Activated T-helper 1 cell treated with anti-CD3 and anti-CD28 coated beads, Interleukin-12 subunit alpha, Interleukin-12 subunit beta, Interleukin-2, Interleukin-4 antibody, amounts not matched to agents 30 ng/mL and 10 ng/mL and 1 ng/mL, durations not matched to agents 14 hours and 24 hours and 36 hours (primary cell): ENCODE data around the gene ACER2. TPM values are rescaled to one million over a fixed set of nuclear protein-coding genes. Genes with fewer than 3 reads are reported as not detected.

Source experiments
- DNase-seq: peaks from one replicate; pipeline ENCODE4 v3.0.0; 2021; ENCODE audit warnings: low spot score
- H3K27ac Mint-ChIP-seq: one replicate; pipeline ENCODE4 v1.8.0; 2021; ENCODE audit warnings: mild to moderate bottlenecking, mixed read lengths
- H3K27me3 Mint-ChIP-seq: one replicate; pipeline ENCODE4 v1.8.0; 2022; ENCODE audit warnings: mild to moderate bottlenecking, moderate library complexity, mixed read lengths; ENCODE audit not compliant: insufficient read depth
- H3K36me3 Mint-ChIP-seq: one replicate; pipeline ENCODE4 v1.8.0; 2021; ENCODE audit warnings: low read depth, mixed read lengths
- H3K4me1 Mint-ChIP-seq: one replicate; pipeline ENCODE4 v1.8.0; 2021; ENCODE audit warnings: low read depth, mixed read lengths
- H3K4me3 Mint-ChIP-seq: one replicate; pipeline ENCODE4 v1.8.0; 2021; ENCODE audit warnings: mild to moderate bottlenecking, moderate library complexity, mixed read lengths
- H3K9me3 Mint-ChIP-seq: one replicate; pipeline ENCODE4 v1.8.0; 2021; ENCODE audit warnings: mixed read lengths
- intact Hi-C: fragments of 100-400 bp; cut with micrococcal nuclease; formaldehyde crosslinking; loops from one replicate; pipeline ENCODE4 v1.15.1; 2024
- total RNA-seq: library from RNA; stranded (reverse); gene quantifications from 2 replicates; pipeline ENCODE4 v1.2.3, GENCODE V29; 2022

The ACER2 gene
- total RNA-seq, 1 donor from 2014 or later: 1.4 TPM

- Mint-ChIP-seq H3K27ac (no peak overlapping the region), H3K27me3 (peaks cover 10% of the 10 kb centered on the region), H3K36me3 (no peaks in the 10 kb centered on the region), H3K9me3 (no peaks in the 10 kb centered on the region), H3K4me1 (no peaks in the 10 kb centered on the region), H3K4me3 (no peak overlapping the region)
- intact Hi-C loops: no loop called here
- DNase-seq: no peak
These were observed 72.5 kb downstream of the ACER2 start for GRCh38 chr9:19481121-19481870.

GRCh38 chr9:19481971-19482404, 73.2 kb downstream of the ACER2 start:
- H3K27me3 Mint-ChIP-seq: peaks cover 10% of the 10 kb centered on the region
- no peak for DNase-seq
- H3K36me3 Mint-ChIP-seq: no peaks in the 10 kb centered on the region
- no peak overlapping the region for H3K27ac Mint-ChIP-seq
- no peak overlapping the region for H3K4me3 Mint-ChIP-seq
- intact Hi-C loops: no loop called here
- no peaks in the 10 kb centered on the region for H3K4me1 Mint-ChIP-seq
- H3K9me3 Mint-ChIP-seq: no peaks in the 10 kb centered on the region

- Mint-ChIP-seq H3K27ac (no peak overlapping the region), H3K36me3 (no peaks in the 10 kb centered on the region), H3K27me3 (peaks cover 7% of the 10 kb centered on the region), H3K4me3 (no peak overlapping the region), H3K4me1 (no peaks in the 10 kb centered on the region), H3K9me3 (no peaks in the 10 kb centered on the region)
- intact Hi-C loops: no loop called here
- no peak for DNase-seq
These were observed 75.9 kb downstream of the ACER2 start for GRCh38 chr9:19484699-19485098.

GRCh38 chr9:19485193-19485592, 76.4 kb downstream of the ACER2 start:
- intact Hi-C loops: no loop called here
- DNase-seq: no peak
- Mint-ChIP-seq H3K9me3 (no peaks in the 10 kb centered on the region), H3K27me3 (peaks cover 7% of the 10 kb centered on the region), H3K4me1 (no peaks in the 10 kb centered on the region), H3K27ac (no peak overlapping the region), H3K36me3 (no peaks in the 10 kb centered on the region), H3K4me3 (no peak overlapping the region)

GRCh38 chr9:19486803-19487202, 78.0 kb downstream of the ACER2 start:
- Mint-ChIP-seq H3K9me3 (no peaks in the 10 kb centered on the region), H3K27ac (no peak overlapping the region), H3K4me3 (no peak overlapping the region), H3K27me3 (peaks cover 12% of the 10 kb centered on the region), H3K36me3 (no peaks in the 10 kb centered on the region), H3K4me1 (no peaks in the 10 kb centered on the region)
- intact Hi-C loops: no loop called here
- no peak for DNase-seq

GRCh38 chr9:19488721-19489120, 79.9 kb downstream of the ACER2 start:
- no peaks in the 10 kb centered on the region for H3K9me3 Mint-ChIP-seq
- H3K36me3 Mint-ChIP-seq: no peaks in the 10 kb centered on the region
- H3K4me1 Mint-ChIP-seq: peaks cover 12% of the 10 kb centered on the region
- no peak for DNase-seq
- H3K4me3 Mint-ChIP-seq: no peak overlapping the region
- H3K27me3 Mint-ChIP-seq: peaks cover 8% of the 10 kb centered on the region
- intact Hi-C loops: no loop called here
- H3K27ac Mint-ChIP-seq: no peak overlapping the region

- intact Hi-C loops: loop anchor here (10.0 kb wide), 3 partner anchors 175 to 1455 kb away; no protein-coding TSS in a partner anchor
- H3K9me3 Mint-ChIP-seq: no peaks in the 10 kb centered on the region
- H3K27me3 Mint-ChIP-seq: peaks cover 10% of the 10 kb centered on the region
- peaks cover 17% of the 10 kb centered on the region for H3K4me1 Mint-ChIP-seq
- H3K36me3 Mint-ChIP-seq: no peaks in the 10 kb centered on the region
- H3K27ac Mint-ChIP-seq: no peak overlapping the region
- no peak overlapping the region for H3K4me3 Mint-ChIP-seq
- no peak for DNase-seq
These were observed 81.5 kb downstream of the ACER2 start for GRCh38 chr9:19490269-19490668.

GRCh38 chr9:19490828-19491227, 82.0 kb downstream of the ACER2 start:
- Mint-ChIP-seq H3K36me3 (no peaks in the 10 kb centered on the region), H3K4me1 (peaks cover 17% of the 10 kb centered on the region), H3K4me3 (no peak overlapping the region), H3K27me3 (peaks cover 12% of the 10 kb centered on the region), H3K27ac (no peak overlapping the region), H3K9me3 (no peaks in the 10 kb centered on the region)
- DNase-seq: no peak
- intact Hi-C loops: loop anchor here (10.0 kb wide), 3 partner anchors 174 to 1454 kb away; no protein-coding TSS in a partner anchor

GRCh38 chr9:19492775-19493173, 84.0 kb downstream of the ACER2 start:
- H3K27ac Mint-ChIP-seq: no peak overlapping the region
- no peaks in the 10 kb centered on the region for H3K36me3 Mint-ChIP-seq
- no peak for DNase-seq
- H3K9me3 Mint-ChIP-seq: no peaks in the 10 kb centered on the region
- peaks cover 17% of the 10 kb centered on the region for H3K4me1 Mint-ChIP-seq
- H3K4me3 Mint-ChIP-seq: peak overlapping the region; percentile 9
- intact Hi-C loops: loop anchor here (1.0 to 10.0 kb wide), 6 partner anchors 21 to 1452 kb away; no protein-coding TSS in a partner anchor
- H3K27me3 Mint-ChIP-seq: peaks cover 12% of the 10 kb centered on the region

- intact Hi-C loops: loop anchor here (1.0 to 10.0 kb wide), 6 partner anchors 20 to 1452 kb away; no protein-coding TSS in a partner anchor
- Mint-ChIP-seq H3K27ac (no peak overlapping the region), H3K27me3 (peaks cover 12% of the 10 kb centered on the region), H3K4me1 (peaks cover 17% of the 10 kb centered on the region), H3K4me3 (peak overlapping the region; percentile 9), H3K9me3 (no peaks in the 10 kb centered on the region), H3K36me3 (no peaks in the 10 kb centered on the region)
- peak; percentile 25 for DNase-seq
These were observed 84.5 kb downstream of the ACER2 start for GRCh38 chr9:19493174-19493811.

GRCh38 chr9:19493876-19494275, 85.1 kb downstream of the ACER2 start:
- H3K36me3 Mint-ChIP-seq: no peaks in the 10 kb centered on the region
- H3K9me3 Mint-ChIP-seq: no peaks in the 10 kb centered on the region
- H3K27ac Mint-ChIP-seq: no peak overlapping the region
- DNase-seq: no peak
- intact Hi-C loops: loop anchor here (1.0 to 10.0 kb wide), 6 partner anchors 19 to 1451 kb away; no protein-coding TSS in a partner anchor
- peaks cover 17% of the 10 kb centered on the region for H3K4me1 Mint-ChIP-seq
- peaks cover 9% of the 10 kb centered on the region for H3K27me3 Mint-ChIP-seq
- H3K4me3 Mint-ChIP-seq: no peak overlapping the region

GRCh38 chr9:19495186-19496028, 86.6 kb downstream of the ACER2 start:
- H3K4me1 Mint-ChIP-seq: peaks cover 17% of the 10 kb centered on the region
- H3K4me3 Mint-ChIP-seq: no peak overlapping the region
- H3K27ac Mint-ChIP-seq: no peak overlapping the region
- H3K9me3 Mint-ChIP-seq: no peaks in the 10 kb centered on the region
- no peaks in the 10 kb centered on the region for H3K36me3 Mint-ChIP-seq
- DNase-seq: no peak
- intact Hi-C loops: loop anchor here (10.0 kb wide), 3 partner anchors 169 to 1449 kb away; no protein-coding TSS in a partner anchor
- H3K27me3 Mint-ChIP-seq: peaks cover 9% of the 10 kb centered on the region
